Astrocyte of the cerebellum (primary cell): ENCODE results near the gene TOR1AIP1.

Experiments
- DNase-seq: peaks from one replicate; pipeline ENCODE4 v3.0.0-alpha.2; 2011; ENCODE audit warnings: low read depth
- H3K4me3 ChIP-seq: 2 replicates; pipeline ENCODE4 v1.5.1; 2011; ENCODE audit warnings: mild to moderate bottlenecking, low read depth, low read length, moderate library complexity
- CTCF ChIP-seq: IDR thresholded peaks from 2 replicates; pipeline ENCODE4 v1.5.1; 2012; ENCODE audit warnings: low read length, low read depth, moderate library complexity, mild to moderate bottlenecking; ENCODE audit errors: missing control alignments
- in situ Hi-C: cut with HindIII; loops from 2 replicates; pipeline ENCODE4 v1.10.0; 2017; ENCODE audit warnings: low sequenced_read_pairs

TOR1AIP1 gene

GRCh38 chr1:179933219-179933618 is 51.1 kb downstream of the TOR1AIP1 start:
- no peak for DNase-seq
- in situ Hi-C loops: no loop called here
- TF ChIP-seq CTCF: no peak

GRCh38 chr1:179935909-179936496 is 53.9 kb downstream of the TOR1AIP1 start:
- in situ Hi-C loops: no loop called here
- H3K4me3 ChIP-seq: no peak overlapping the region
- DNase-seq: no peak
- TF ChIP-seq CTCF: no peak

More at GRCh38 chr1:179933219-179933618, 51.1 kb downstream of the TOR1AIP1 start:
- H3K4me3 ChIP-seq: no peak overlapping the region

- in situ Hi-C loops: no loop called here
- no peak overlapping the region for H3K4me3 ChIP-seq
- TF ChIP-seq CTCF: no peak
Observed at GRCh38 chr1:179937668-179938254, 55.7 kb downstream of the TOR1AIP1 start.

GRCh38 chr1:179938752-179939151 is 56.7 kb downstream of the TOR1AIP1 start:
- in situ Hi-C loops: no loop called here
- H3K4me3 ChIP-seq: no peak overlapping the region
- TF ChIP-seq CTCF: no peak
- no peak for DNase-seq

More at GRCh38 chr1:179937668-179938254, 55.7 kb downstream of the TOR1AIP1 start:
- no peak for DNase-seq

- H3K4me3 ChIP-seq: no peak overlapping the region
- in situ Hi-C loops: no loop called here
- DNase-seq: no peak
- no peak for TF ChIP-seq CTCF
Observed at GRCh38 chr1:179939941-179940340, 57.9 kb downstream of the TOR1AIP1 start.

GRCh38 chr1:179941454-179941853 is 59.4 kb downstream of the TOR1AIP1 start:
- in situ Hi-C loops: no loop called here
- no peak overlapping the region for H3K4me3 ChIP-seq
- DNase-seq: no peak
- no peak for TF ChIP-seq CTCF
